ENCODE data around the gene C12orf42. TPM values are rescaled to one million over a fixed set of nuclear protein-coding genes. Genes with fewer than 3 reads are reported as not detected.
"Not testable (repeated sequence)": the region's sequence is repeated elsewhere in the genome, so short reads cannot be mapped to it uniquely, and the experiment has no call there.

The C12orf42 gene
- total and polyA plus RNA-seq, 8 donors = 0.11 to 0.20 TPM; not detected in 6

- no peaks in the 10 kb centered on the region for H3K36me3 ChIP-seq
- ATAC-seq = no peak
These were observed 53.6 kb downstream of the C12orf42 start for GRCh38 chr12:103442182-103442555.

GRCh38 chr12:103441437-103442181 is 54.2 kb downstream of the C12orf42 start:
- Histone ChIP-seq H3K9me3 (no peaks in the 10 kb centered on the region), H3K36me3 (no peaks in the 10 kb centered on the region), H3K4me3 (no peak overlapping the region), H3K27ac (no peak overlapping the region), H3K4me1 (no peaks in the 10 kb centered on the region), H3K27me3 (no peaks in the 10 kb centered on the region)
- ATAC-seq (no peak), DNase-seq (no peak)
- intact Hi-C loops (cut with DNase I) = no loop called here
- TF ChIP-seq CTCF (IDR thresholded peaks at IDR 0.05) = no peak

More at GRCh38 chr12:103442182-103442555, 53.6 kb downstream of the C12orf42 start:
- intact Hi-C loops (cut with DNase I) = no loop called here
- Histone ChIP-seq H3K27me3 (no peaks in the 10 kb centered on the region), H3K4me3 (no peak overlapping the region), H3K27ac (no peak overlapping the region), H3K4me1 (no peaks in the 10 kb centered on the region), H3K9me3 (no peaks in the 10 kb centered on the region)
- no peak for DNase-seq
- TF ChIP-seq CTCF (IDR thresholded peaks at IDR 0.05) = no peak

- H3K9me3 ChIP-seq; H3K27ac ChIP-seq; H3K36me3 ChIP-seq; H3K27me3 ChIP-seq; intact Hi-C loops (cut with DNase I); H3K4me3 ChIP-seq; H3K4me1 ChIP-seq; DNase-seq; ATAC-seq: not testable (repeated sequence)
These were observed 61.3 kb downstream of the C12orf42 start for GRCh38 chr12:103434165-103435105.

- Histone ChIP-seq H3K9me3 (peaks cover 0 to 10% of the 10 kb centered on the region in 2 donors), H3K27ac (no peak overlapping the region), H3K27me3 (no peaks in the 10 kb centered on the region), H3K4me1 (no peaks in the 10 kb centered on the region), H3K36me3 (no peaks in the 10 kb centered on the region), H3K4me3 (no peak overlapping the region)
- no peak for DNase-seq
- intact Hi-C loops (cut with DNase I) = no loop called here
- no peak for TF ChIP-seq CTCF (IDR thresholded peaks at IDR 0.05)
- ATAC-seq = peak; percentile 95
These were observed 63.8 kb downstream of the C12orf42 start for GRCh38 chr12:103431950-103432349.

- ATAC-seq = no peak
- intact Hi-C loops (cut with DNase I) = no loop called here
- Histone ChIP-seq H3K27ac (no peak overlapping the region), H3K4me1 (no peaks in the 10 kb centered on the region), H3K27me3 (no peaks in the 10 kb centered on the region), H3K4me3 (no peak overlapping the region), H3K9me3 (peaks cover 0 to 10% of the 10 kb centered on the region in 2 donors), H3K36me3 (no peaks in the 10 kb centered on the region)
- no peak for DNase-seq
- TF ChIP-seq CTCF (IDR thresholded peaks at IDR 0.05) = no peak
These were observed 64.4 kb downstream of the C12orf42 start for GRCh38 chr12:103431387-103431786.

- H3K9me3 ChIP-seq; ATAC-seq; intact Hi-C loops (cut with DNase I); H3K27ac ChIP-seq; H3K4me3 ChIP-seq; DNase-seq; H3K4me1 ChIP-seq; H3K36me3 ChIP-seq; H3K27me3 ChIP-seq: not testable (repeated sequence)
These were observed 70.1 kb downstream of the C12orf42 start for GRCh38 chr12:103425674-103426073.

GRCh38 chr12:103424849-103425586 is 70.8 kb downstream of the C12orf42 start:
- H3K4me1 ChIP-seq; H3K27me3 ChIP-seq; intact Hi-C loops (cut with DNase I); H3K4me3 ChIP-seq; H3K27ac ChIP-seq; H3K9me3 ChIP-seq; H3K36me3 ChIP-seq; ATAC-seq: not testable (repeated sequence)
- DNase-seq = peak in 1 of 4 donors; percentile 24

Data from left lung (tissue), 10 donors.